ENCODE data around the gene SEPTIN7.

The SEPTIN7 gene

GRCh38 chr7:35828817-35829216 lies 28.0 kb downstream of the SEPTIN7 start:
- Mint-ChIP-seq H3K9me3 (peaks cover 4% of the 10 kb centered on the region), H3K27ac (peak overlapping the region; percentile 30), H3K36me3 (ENCODE audit: low read depth) (peaks cover 39% of the 10 kb centered on the region), H3K4me1 (peaks cover 20% of the 10 kb centered on the region), H3K27me3 (ENCODE audit: low read depth, poor library complexity) (no peaks in the 10 kb centered on the region), H3K4me3 (no peak overlapping the region)
- TF ChIP-seq CTCF (IDR thresholded peaks at IDR 0.05), result no peak
- no peak for DNase-seq

- Mint-ChIP-seq H3K27me3 (ENCODE audit: low read depth, poor library complexity) (no peaks in the 10 kb centered on the region), H3K4me1 (peaks cover 20% of the 10 kb centered on the region), H3K27ac (peak overlapping the region; percentile 2), H3K9me3 (peaks cover 4% of the 10 kb centered on the region), H3K36me3 (ENCODE audit: low read depth) (peaks cover 58% of the 10 kb centered on the region), H3K4me3 (no peak overlapping the region)
- no peak for TF ChIP-seq CTCF (IDR thresholded peaks at IDR 0.05)
- no peak for DNase-seq
Observed at GRCh38 chr7:35831208-35831607, 30.4 kb downstream of the SEPTIN7 start.

- no peaks in the 10 kb centered on the region for H3K4me1 Mint-ChIP-seq
- TF ChIP-seq CTCF (IDR thresholded peaks at IDR 0.05), result no peak
- no peaks in the 10 kb centered on the region for H3K9me3 Mint-ChIP-seq
- DNase-seq, result no peak
- H3K27ac Mint-ChIP-seq, result no peak overlapping the region
- no peaks in the 10 kb centered on the region for H3K27me3 Mint-ChIP-seq (ENCODE audit: low read depth, poor library complexity)
- H3K36me3 Mint-ChIP-seq (ENCODE audit: low read depth), result peaks cover 53% of the 10 kb centered on the region
- no peak overlapping the region for H3K4me3 Mint-ChIP-seq
Observed at GRCh38 chr7:35839860-35840854, 39.3 kb downstream of the SEPTIN7 start.

GRCh38 chr7:35846816-35847412 lies 46.1 kb downstream of the SEPTIN7 start:
- no peak overlapping the region for H3K4me3 Mint-ChIP-seq
- no peaks in the 10 kb centered on the region for H3K27me3 Mint-ChIP-seq (ENCODE audit: low read depth, poor library complexity)
- no peak for DNase-seq
- H3K36me3 Mint-ChIP-seq (ENCODE audit: low read depth), result peaks cover 66% of the 10 kb centered on the region
- TF ChIP-seq CTCF (IDR thresholded peaks at IDR 0.05), result no peak
- no peak overlapping the region for H3K27ac Mint-ChIP-seq
- H3K9me3 Mint-ChIP-seq, result no peaks in the 10 kb centered on the region
- peaks cover 7% of the 10 kb centered on the region for H3K4me1 Mint-ChIP-seq

GRCh38 chr7:35848725-35849124 lies 47.9 kb downstream of the SEPTIN7 start:
- no peak for DNase-seq
- H3K4me3 Mint-ChIP-seq, result no peak overlapping the region
- TF ChIP-seq CTCF (IDR thresholded peaks at IDR 0.05), result no peak
- no peak overlapping the region for H3K27ac Mint-ChIP-seq
- no peaks in the 10 kb centered on the region for H3K9me3 Mint-ChIP-seq
- H3K27me3 Mint-ChIP-seq (ENCODE audit: low read depth, poor library complexity), result no peaks in the 10 kb centered on the region
- peaks cover 7% of the 10 kb centered on the region for H3K4me1 Mint-ChIP-seq
- peaks cover 77% of the 10 kb centered on the region for H3K36me3 Mint-ChIP-seq (ENCODE audit: low read depth)

All from nephron progenitor cell (in vitro differentiated cells).